Astrocyte of the cerebellum (primary cell): ENCODE measurements around the gene SLC17A7.

Experiments
- DNase-seq: peaks from one replicate; pipeline ENCODE4 v3.0.0-alpha.2; 2011; ENCODE audit warnings: low read depth
- H3K4me3 ChIP-seq: 2 replicates; pipeline ENCODE4 v1.5.1; 2011; ENCODE audit warnings: mild to moderate bottlenecking, low read depth, low read length, moderate library complexity
- in situ Hi-C: cut with HindIII; loops from 2 replicates; pipeline ENCODE4 v1.10.0; 2017; ENCODE audit warnings: low sequenced_read_pairs
- TF ChIP-seq, protein P1 (sequence below): IDR thresholded peaks from 2 replicates; pipeline ENCODE4 v1.5.1; 2012; ENCODE audit warnings: low read length, low read depth, moderate library complexity, mild to moderate bottlenecking; ENCODE audit errors: missing control alignments

Gene SLC17A7

GRCh38 chr19:49382639-49383038 lies 58.7 kb downstream of the SLC17A7 start:
- DNase-seq, result no peak
- TF ChIP-seq, protein P1, sequence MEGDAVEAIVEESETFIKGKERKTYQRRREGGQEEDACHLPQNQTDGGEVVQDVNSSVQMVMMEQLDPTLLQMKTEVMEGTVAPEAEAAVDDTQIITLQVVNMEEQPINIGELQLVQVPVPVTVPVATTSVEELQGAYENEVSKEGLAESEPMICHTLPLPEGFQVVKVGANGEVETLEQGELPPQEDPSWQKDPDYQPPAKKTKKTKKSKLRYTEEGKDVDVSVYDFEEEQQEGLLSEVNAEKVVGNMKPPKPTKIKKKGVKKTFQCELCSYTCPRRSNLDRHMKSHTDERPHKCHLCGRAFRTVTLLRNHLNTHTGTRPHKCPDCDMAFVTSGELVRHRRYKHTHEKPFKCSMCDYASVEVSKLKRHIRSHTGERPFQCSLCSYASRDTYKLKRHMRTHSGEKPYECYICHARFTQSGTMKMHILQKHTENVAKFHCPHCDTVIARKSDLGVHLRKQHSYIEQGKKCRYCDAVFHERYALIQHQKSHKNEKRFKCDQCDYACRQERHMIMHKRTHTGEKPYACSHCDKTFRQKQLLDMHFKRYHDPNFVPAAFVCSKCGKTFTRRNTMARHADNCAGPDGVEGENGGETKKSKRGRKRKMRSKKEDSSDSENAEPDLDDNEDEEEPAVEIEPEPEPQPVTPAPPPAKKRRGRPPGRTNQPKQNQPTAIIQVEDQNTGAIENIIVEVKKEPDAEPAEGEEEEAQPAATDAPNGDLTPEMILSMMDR, result no peak
- in situ Hi-C loops, result loop anchor here (5.0 kb wide), 1 partner anchor 45 kb away; the partner anchor contains the start of gene GFY
- no peak overlapping the region for H3K4me3 ChIP-seq

- H3K4me3 ChIP-seq, result no peak overlapping the region
- DNase-seq, result no peak
- in situ Hi-C loops, result loop anchor here (5.0 kb wide), 1 partner anchor 47 kb away; the partner anchor contains the start of gene GFY
- TF ChIP-seq, protein P1, result no peak
Measured at GRCh38 chr19:49380391-49380790, 60.9 kb downstream of the SLC17A7 start.
